Kidney (tissue), 14 donors: ENCODE results near the gene CDH9. TPM values are rescaled to one million over a fixed set of nuclear protein-coding genes. Genes with fewer than 3 reads are reported as not detected.

ENCODE experiments used
- DNase-seq, 5 donors: peaks; one replicate each; pipeline ENCODE4 v3.0.0-alpha.2; 2013 to 2020
- FAIRE-seq: peaks from 2 replicates; lab custom pipeline; 2012; peaks lifted over from hg19 to GRCh38; lab: Jason Lieb, UNC
- H3K27ac ChIP-seq, 2 donors: one replicate each; pipeline ENCODE4 v1.7.0; 2013; ENCODE audit warnings: low read depth in 2 of 2, low read length in 2 of 2, inconsistent platforms in 1 of 2
- H3K27me3 ChIP-seq: one replicate; pipeline ENCODE4 v1.7.1; 2013; ENCODE audit warnings: low read length, inconsistent platforms; ENCODE audit not compliant: control insufficient read depth, insufficient read depth
- H3K36me3 ChIP-seq, 3 donors: one replicate each; pipeline versions ENCODE4 v1.7.0 to v1.7.1; 2013; ENCODE audit warnings: low read length in 3 of 3, control low read depth in 1 of 3, inconsistent platforms in 1 of 3; ENCODE audit not compliant: insufficient read depth in 3 of 3, control insufficient read depth in 2 of 3
- H3K4me1 ChIP-seq, 3 donors: one replicate each; pipeline versions ENCODE4 v1.7.0 to v1.7.1; 2013; ENCODE audit warnings: low read length in 3 of 3, inconsistent platforms in 1 of 3, low read depth in 1 of 3; ENCODE audit not compliant: control insufficient read depth in 2 of 3, insufficient read depth in 2 of 3
- H3K4me3 ChIP-seq, 3 donors: one replicate each; pipeline versions ENCODE4 v1.7.0 to v1.8.1; 2013; ENCODE audit warnings: low read length in 3 of 3, control low read depth in 1 of 3, inconsistent platforms in 1 of 3
- H3K9ac ChIP-seq, 3 donors: one replicate each; pipeline versions ENCODE4 v1.7.0 to v1.7.1; 2013; ENCODE audit warnings: low read length in 3 of 3, control low read depth in 1 of 3, inconsistent platforms in 1 of 3
- H3K9me3 ChIP-seq, 3 donors: one replicate each; pipeline versions ENCODE4 v1.7.0 to v1.7.1; 2013; ENCODE audit warnings: low read length in 3 of 3, control low read depth in 1 of 3, inconsistent platforms in 1 of 3; ENCODE audit not compliant: control insufficient read depth in 2 of 3, insufficient read depth in 1 of 3
- CTCF ChIP-seq: IDR thresholded peaks from 3 replicates; pipeline ENCODE4 v1.5.1; 2012; ENCODE audit warnings: mild to moderate bottlenecking, moderate library complexity, borderline replicate concordance; ENCODE audit not compliant: insufficient read depth; ENCODE audit errors: extremely low read depth
- intact Hi-C: fragments of 100-400 bp; cut with DNase I; formaldehyde crosslinking; loops from one replicate; pipeline ENCODE4 v1.11.1; 2022
- polyA plus RNA-seq: library from polyadenylated mRNA; stranded (reverse); fragments of 350-450 nt; fragmentation: Illumina TruSeq; extraction: RNeasy Lipid Tissue Mini Kit (QIAGEN cat#74804); gene quantifications from one replicate; pipeline ENCODE4 v1.2.3, GENCODE V29; 2014; ENCODE audit warnings: low read depth, low replicate concordance; ENCODE audit not compliant: insufficient read depth
- total RNA-seq: library from RNA; stranded (reverse); fragmentation: NEBNext Ultra II Directional; extraction: Animal tissue kit (Norgen Biotek cat#: 25700); gene quantifications from one replicate; pipeline ENCODE4 v1.2.1, GENCODE V29; 2021
- donor health status: control.
- donor health status: control.
- donor health status: control.
- donor health status: control.
- donor health status: control.
- donor health status: DM: yes; HTN: yes; CAD: no.
- donor health status: Normal renal cell carcinoma (clear cell type).

The CDH9 gene
- total and polyA plus RNA-seq, 2 donors from 2014 or later: 1.7 to 2.1 TPM

GRCh38 chr5:26893078-26893477, 145.3 kb downstream of the CDH9 start:
- Histone ChIP-seq H3K36me3 (no peaks in the 10 kb centered on the region), H3K27ac (no peak overlapping the region), H3K9ac (no peak overlapping the region), H3K4me1 (no peaks in the 10 kb centered on the region), H3K9me3 (no peaks in the 10 kb centered on the region), H3K27me3 (no peaks in the 10 kb centered on the region), H3K4me3 (no peak overlapping the region)
- DNase-seq (no peak), FAIRE-seq (no peak)
- intact Hi-C loops: no loop called here
- TF ChIP-seq CTCF: no peak

GRCh38 chr5:26889815-26890214, 148.6 kb downstream of the CDH9 start:
- intact Hi-C loops: no loop called here
- DNase-seq (no peak), FAIRE-seq (no peak)
- Histone ChIP-seq H3K4me3 (no peak overlapping the region), H3K9ac (no peak overlapping the region), H3K36me3 (no peaks in the 10 kb centered on the region), H3K4me1 (no peaks in the 10 kb centered on the region), H3K9me3 (no peaks in the 10 kb centered on the region), H3K27me3 (no peaks in the 10 kb centered on the region), H3K27ac (no peak overlapping the region)
- no peak for TF ChIP-seq CTCF

GRCh38 chr5:26884481-26884880, 153.9 kb downstream of the CDH9 start:
- Histone ChIP-seq H3K27ac (no peak overlapping the region), H3K4me1 (no peaks in the 10 kb centered on the region), H3K4me3 (no peak overlapping the region), H3K27me3 (no peaks in the 10 kb centered on the region), H3K9me3 (no peaks in the 10 kb centered on the region), H3K36me3 (no peaks in the 10 kb centered on the region), H3K9ac (no peak overlapping the region)
- no peak for FAIRE-seq
- no peak for DNase-seq
- no peak for TF ChIP-seq CTCF
- intact Hi-C loops: no loop called here

GRCh38 chr5:26883375-26883774, 155.0 kb downstream of the CDH9 start:
- intact Hi-C loops: no loop called here
- DNase-seq (no peak), FAIRE-seq (no peak)
- Histone ChIP-seq H3K4me3 (no peak overlapping the region), H3K9me3 (no peaks in the 10 kb centered on the region), H3K27ac (no peak overlapping the region), H3K27me3 (no peaks in the 10 kb centered on the region), H3K4me1 (no peaks in the 10 kb centered on the region), H3K9ac (no peak overlapping the region), H3K36me3 (no peaks in the 10 kb centered on the region)
- no peak for TF ChIP-seq CTCF
